SIG-M5 (cell line): ENCODE measurements around the gene RTEL1.

Experiments used
- DNase-seq: peaks from one replicate; lab custom pipeline; 2025; lab: John Stamatoyannopoulos, UW

RTEL1 gene

DNA sequence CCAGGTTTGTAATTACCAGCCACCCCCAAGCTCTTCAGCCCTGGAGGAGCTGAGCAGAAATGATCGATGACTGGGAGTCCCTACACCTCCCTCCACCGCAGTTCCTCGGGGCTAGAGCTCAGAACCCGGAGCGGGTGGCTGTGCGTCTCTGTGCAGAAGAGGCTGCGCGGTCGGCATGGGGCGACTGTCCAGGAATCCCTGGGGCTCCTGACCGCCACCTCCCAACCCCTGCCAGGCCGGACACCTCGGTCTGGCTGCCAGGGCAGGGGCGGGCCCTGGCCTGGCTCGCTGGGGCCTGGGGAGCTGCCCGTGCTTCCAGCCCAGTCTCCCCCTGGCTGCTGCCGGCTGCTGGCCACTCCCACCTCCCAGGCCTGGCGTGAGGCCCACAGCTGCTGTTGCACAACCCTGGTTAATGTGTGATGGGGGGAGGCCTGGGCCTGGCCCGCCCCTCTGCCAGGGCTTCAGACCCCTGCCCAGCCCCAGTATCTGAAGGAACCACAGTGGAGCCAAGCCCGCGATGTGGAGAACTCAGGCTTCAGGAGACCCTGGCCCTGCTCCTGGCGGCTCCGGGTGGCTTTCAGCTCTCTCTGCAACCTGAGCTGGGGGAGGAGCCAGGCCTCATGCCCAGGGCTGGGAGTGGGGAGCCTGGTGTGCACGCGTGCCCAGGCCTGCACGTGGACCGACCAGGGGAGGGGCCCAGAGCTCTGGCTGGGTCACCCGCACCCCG, 82.7 kb downstream of the RTEL1 start:
- DNase-seq: peak; percentile 16

DNA sequence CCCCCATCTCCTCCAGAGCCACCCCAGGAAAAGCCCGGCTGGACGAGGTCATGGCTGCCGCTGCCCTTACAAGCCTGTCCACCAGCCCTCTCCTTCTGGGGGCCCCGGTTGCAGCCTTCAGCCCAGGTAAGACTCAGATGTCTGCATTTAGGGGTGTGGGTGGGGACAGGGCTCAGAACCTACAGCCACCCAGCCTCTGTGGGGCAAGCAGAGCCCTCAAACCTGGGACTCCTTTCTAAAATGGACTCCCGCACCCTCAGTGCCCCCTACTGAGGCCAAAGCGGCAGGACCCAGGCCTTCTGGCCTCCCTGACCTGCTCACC, 83.2 kb downstream of the RTEL1 start:
- no peak for DNase-seq

DNA sequence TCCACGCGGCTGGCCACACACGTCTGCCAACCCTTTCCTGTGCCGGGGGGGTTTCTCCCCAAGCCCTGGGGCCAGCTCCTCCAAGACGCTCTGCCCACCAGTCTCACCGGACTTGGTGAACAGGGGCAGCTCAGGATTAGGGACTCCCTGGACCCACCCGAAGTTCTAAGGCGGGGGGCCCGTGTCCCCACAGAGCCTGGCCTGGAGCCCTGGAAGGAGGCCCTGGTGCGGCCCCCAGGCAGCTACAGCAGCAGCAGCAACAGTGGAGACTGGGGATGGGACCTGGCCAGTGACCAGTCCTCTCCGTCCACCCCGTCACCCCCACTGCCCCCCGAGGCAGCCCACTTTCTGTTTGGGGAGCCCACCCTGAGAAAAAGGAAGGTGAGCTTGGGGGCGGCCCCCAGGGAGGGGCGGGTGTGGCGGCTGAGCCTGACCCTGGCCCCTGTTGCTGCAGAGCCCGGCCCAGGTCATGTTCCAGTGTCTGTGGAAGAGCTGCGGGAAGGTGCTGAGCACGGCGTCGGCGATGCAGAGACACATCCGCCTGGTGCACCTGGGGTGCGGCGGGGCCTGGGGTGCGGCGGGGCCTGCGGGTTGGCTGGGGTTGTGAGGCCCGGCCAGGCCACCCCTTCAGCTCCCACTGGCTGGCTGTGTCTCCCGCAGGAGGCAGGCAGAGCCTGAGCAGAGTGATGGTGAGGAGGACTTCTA, 83.7 kb downstream of the RTEL1 start:
- DNase-seq: no peak

DNA sequence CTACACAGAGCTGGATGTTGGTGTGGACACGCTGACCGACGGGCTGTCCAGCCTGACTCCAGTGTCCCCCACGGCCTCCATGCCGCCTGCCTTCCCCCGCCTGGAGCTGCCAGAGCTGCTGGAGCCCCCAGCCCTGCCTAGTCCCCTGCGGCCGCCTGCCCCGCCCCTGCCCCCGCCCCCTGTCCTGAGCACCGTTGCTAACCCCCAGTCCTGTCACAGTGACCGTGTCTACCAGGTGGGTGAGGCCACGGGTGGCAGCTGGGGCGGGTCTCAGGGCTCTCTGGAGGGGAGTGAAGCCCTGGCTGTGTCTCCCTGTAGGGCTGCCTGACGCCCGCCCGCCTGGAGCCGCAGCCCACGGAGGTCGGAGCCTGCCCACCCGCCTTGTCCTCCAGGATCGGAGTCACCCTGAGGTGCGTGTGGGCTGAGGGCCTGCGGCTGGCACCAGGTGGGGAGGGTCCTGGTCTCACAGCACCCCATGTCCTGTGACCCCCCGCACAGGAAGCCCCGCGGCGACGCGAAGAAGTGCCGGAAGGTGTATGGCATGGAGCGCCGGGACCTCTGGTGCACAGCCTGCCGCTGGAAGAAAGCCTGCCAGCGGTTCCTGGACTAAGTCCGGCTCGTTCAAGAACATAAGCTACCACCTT, 84.4 kb downstream of the RTEL1 start:
- DNase-seq: no peak

DNA sequence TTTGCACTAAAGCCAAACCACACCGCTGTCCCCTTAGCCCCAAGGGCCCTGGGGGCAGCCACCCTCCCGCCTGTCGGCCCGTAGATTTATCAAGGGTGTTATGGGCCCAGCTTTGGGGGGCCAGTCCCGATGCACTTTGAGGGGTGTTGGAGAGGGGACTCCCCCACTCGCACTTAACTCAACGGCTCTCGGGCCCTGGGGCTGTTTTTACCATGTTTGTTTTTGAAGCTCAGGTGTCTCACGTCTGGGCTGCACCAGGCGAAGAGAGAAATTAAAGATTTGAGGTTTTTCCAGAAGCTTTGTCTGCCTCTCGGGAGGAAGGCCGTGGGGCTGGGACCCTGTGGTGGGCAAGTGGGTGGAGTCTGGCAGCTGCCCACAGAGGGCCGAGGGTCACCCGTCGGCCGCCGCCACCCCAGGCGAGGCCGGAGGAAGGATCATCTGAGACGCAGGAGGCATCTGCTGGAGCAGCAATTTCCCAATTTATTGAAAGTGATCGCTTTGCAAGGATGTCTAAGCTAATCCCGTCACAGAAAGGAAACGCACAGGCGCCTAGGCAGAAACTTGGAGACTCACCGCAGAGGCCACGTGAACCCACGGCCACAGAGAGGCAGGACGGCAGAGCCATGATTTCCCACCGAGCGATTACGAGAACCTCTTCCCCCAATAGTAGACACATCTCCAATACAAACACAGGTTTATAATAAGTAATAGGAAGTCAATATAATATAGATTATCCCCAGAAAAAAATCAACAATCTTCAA, 85.3 kb downstream of the RTEL1 start:
- DNase-seq: no peak

DNA sequence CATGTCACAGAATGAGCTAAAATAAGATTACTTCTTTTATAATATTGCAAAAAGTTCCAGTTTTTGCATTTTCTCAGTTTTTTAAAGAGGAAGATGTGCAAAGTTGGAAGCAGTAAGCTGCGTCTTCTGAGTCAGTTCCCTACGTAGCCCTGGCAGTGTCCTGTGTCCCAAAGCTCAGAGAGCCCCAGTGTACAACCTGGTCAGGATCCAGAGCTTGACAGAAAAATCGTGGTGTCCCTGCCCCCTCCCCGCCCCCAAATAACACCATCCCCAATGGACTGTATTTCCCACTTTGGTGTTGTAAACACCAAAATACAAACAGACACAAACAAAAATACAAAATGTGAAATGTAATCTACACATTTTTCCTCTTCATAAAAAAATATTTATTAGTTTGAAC, 86.0 kb downstream of the RTEL1 start:
- no peak for DNase-seq

DNA sequence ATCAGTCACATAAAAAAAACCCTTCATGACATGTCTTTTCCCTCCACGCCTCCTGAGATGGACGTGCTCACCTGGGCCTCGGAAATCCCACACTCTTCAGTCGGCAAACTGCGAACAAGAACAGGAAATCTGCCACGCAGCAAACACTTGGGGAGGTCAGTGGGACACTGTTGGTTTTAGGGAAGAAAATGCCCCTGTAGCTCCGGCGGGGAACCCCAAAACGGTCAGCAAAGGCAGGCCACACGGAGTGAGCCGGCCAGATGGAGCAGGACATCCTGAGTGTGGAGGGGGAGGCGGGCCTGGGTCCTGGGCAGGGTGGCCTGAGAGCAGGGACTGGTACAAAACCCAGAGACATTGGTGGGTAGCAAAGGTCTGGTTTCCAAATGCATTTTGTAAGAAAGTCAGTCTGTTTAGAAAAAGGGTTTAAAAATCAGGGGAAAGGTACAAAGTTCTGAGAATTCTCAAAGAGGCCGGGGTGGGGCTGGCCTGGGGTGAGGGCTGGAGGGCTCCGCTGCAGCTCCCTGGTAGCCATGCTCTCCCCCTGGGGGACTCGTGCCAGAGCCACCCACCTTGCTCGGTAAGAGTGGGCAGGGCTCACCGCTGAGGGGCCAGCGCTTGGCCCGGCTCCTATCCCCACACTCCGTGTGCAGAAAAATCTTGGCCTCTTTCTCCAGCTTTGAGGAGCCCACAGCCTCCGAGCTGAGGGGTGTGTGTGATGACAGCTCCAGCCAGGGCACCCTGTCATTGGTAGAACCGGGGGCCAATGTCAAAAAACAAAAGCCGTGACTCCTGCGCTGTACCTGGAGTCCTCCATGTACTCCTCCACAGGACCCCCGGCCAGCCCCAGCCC, 86.7 kb downstream of the RTEL1 start:
- no peak for DNase-seq

DNA sequence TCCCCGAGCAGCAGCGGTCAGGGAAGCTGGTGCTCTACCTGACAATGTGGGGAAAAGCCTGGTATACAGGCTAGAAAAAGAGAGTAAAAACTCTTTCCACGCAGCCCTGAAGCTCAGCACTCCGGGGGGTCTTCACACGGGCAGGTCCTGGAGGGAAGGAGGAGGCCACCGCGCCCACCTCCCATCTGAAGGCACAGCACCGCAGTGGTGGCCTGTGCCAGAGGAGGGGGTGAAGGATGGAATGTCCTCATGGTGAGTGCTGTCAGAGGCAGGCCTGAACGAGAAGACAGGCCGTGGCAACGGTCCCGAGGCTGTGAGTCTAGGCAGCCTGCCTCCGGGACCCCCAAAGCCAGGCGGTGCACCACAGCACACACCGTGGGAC, 87.3 kb downstream of the RTEL1 start:
- DNase-seq: no peak
